ENCODE data around the gene NMT2.
A peak's percentile ranks its signal among the peaks of the same experiment; 100 is the strongest.

The NMT2 gene

GRCh38 chr10:15181576-15182156, 13.2 kb upstream of the NMT2 start:
- DNase-seq (ENCODE audit: low read depth): no peak

GRCh38 chr10:15180736-15181135, 12.2 kb upstream of the NMT2 start:
- DNase-seq (ENCODE audit: low read depth): no peak

GRCh38 chr10:15176269-15176668, 7.8 kb upstream of the NMT2 start:
- no peak for DNase-seq (ENCODE audit: low read depth)

- no peak for DNase-seq (ENCODE audit: low read depth)
Observed at GRCh38 chr10:15175587-15175986, 7.1 kb upstream of the NMT2 start.

GRCh38 chr10:15172306-15172840, 3.9 kb upstream of the NMT2 start:
- DNase-seq (ENCODE audit: low read depth): no peak

- DNase-seq (ENCODE audit: low read depth): peak; percentile 13
Observed at GRCh38 chr10:15169555-15170401, 1.3 kb upstream of the NMT2 start.

- peak; percentile 95 for DNase-seq (ENCODE audit: low read depth)
Observed at GRCh38 chr10:15168786-15169554, 477 bp upstream of the NMT2 start.

GRCh38 chr10:15167411-15168290, 842 bp downstream of the NMT2 start:
- peak; percentile 11 for DNase-seq (ENCODE audit: low read depth)

GRCh38 chr10:15166325-15166724, 2.2 kb downstream of the NMT2 start:
- DNase-seq (ENCODE audit: low read depth): no peak

- no peak for DNase-seq (ENCODE audit: low read depth)
Observed at GRCh38 chr10:15163253-15163828, 5.2 kb downstream of the NMT2 start.

- no peak for DNase-seq (ENCODE audit: low read depth)
Observed at GRCh38 chr10:15158972-15159371, 9.5 kb downstream of the NMT2 start.

- DNase-seq (ENCODE audit: low read depth): no peak
Observed at GRCh38 chr10:15158448-15158847, 10.0 kb downstream of the NMT2 start.

GRCh38 chr10:15155978-15156656, 12.4 kb downstream of the NMT2 start:
- DNase-seq (ENCODE audit: low read depth): no peak

- no peak for DNase-seq (ENCODE audit: low read depth)
Observed at GRCh38 chr10:15152556-15152955, 15.9 kb downstream of the NMT2 start.

GRCh38 chr10:15150563-15150962, 17.9 kb downstream of the NMT2 start:
- no peak for DNase-seq (ENCODE audit: low read depth)

- no peak for DNase-seq (ENCODE audit: low read depth)
Observed at GRCh38 chr10:15149042-15149771, 19.3 kb downstream of the NMT2 start.

- no peak for DNase-seq (ENCODE audit: low read depth)
Observed at GRCh38 chr10:15147594-15148392, 20.7 kb downstream of the NMT2 start.

- DNase-seq (ENCODE audit: low read depth): no peak
Observed at GRCh38 chr10:15146366-15146765, 22.1 kb downstream of the NMT2 start.

GRCh38 chr10:15144788-15145187, 23.7 kb downstream of the NMT2 start:
- no peak for DNase-seq (ENCODE audit: low read depth)

All from stimulated activated CD4-positive, alpha-beta T cell treated with anti-CD3 and anti-CD28 coated beads, Interleukin-2, amount 100 ng/mL, for 4 hours (primary cell).